DOHH2 (cell line): ENCODE results near the gene PLEKHA1.

ENCODE experiments used
- H3F3A ChIP-seq: fragments of 200-600 bp; sonication (generic), shearing (Covaris generic); 2 replicates; pipeline ENCODE4 v1.6.0; 2016; ENCODE audit warnings: antibody characterized with exemption, mild to moderate bottlenecking; ENCODE audit not compliant: control insufficient read depth, insufficient read depth
- H3K27ac ChIP-seq: fragments of 200-600 bp; sonication (generic); 2 replicates; pipeline ENCODE4 v1.5.1; 2014; ENCODE audit warnings: low read depth, mild to moderate bottlenecking, low read length, moderate library complexity
- H3K27me3 ChIP-seq: fragments of 200-600 bp; sonication (generic); 2 replicates; pipeline ENCODE4 v1.6.1; 2014; ENCODE audit warnings: mild to moderate bottlenecking, low read length, mixed read lengths; ENCODE audit not compliant: control insufficient read depth
- H3K36me3 ChIP-seq: fragments of 200-600 bp; sonication (generic); 2 replicates; pipeline ENCODE4 v1.6.1; 2014; ENCODE audit warnings: mild to moderate bottlenecking, low read length, moderate library complexity, mixed read lengths; ENCODE audit not compliant: control insufficient read depth
- H3K4me1 ChIP-seq: fragments of 200-600 bp; sonication (generic); 2 replicates; pipeline ENCODE4 v1.6.1; 2014; ENCODE audit warnings: mild to moderate bottlenecking, low read length, mixed read lengths; ENCODE audit not compliant: control insufficient read depth
- H3K4me2 ChIP-seq: fragments of 200-600 bp; sonication (generic); 2 replicates; pipeline ENCODE4 v1.6.0; 2014; ENCODE audit warnings: mild to moderate bottlenecking, low read length, moderate library complexity
- H3K4me3 ChIP-seq: fragments of 200-600 bp; sonication (generic); 2 replicates; pipeline ENCODE4 v1.5.1; 2014; ENCODE audit warnings: mild to moderate bottlenecking, low read length, mixed read lengths
- H3K79me2 ChIP-seq: fragments of 200-600 bp; sonication (generic); 2 replicates; pipeline ENCODE4 v1.6.1; 2014; ENCODE audit warnings: mild to moderate bottlenecking, low read length, mixed read lengths; ENCODE audit not compliant: control insufficient read depth
- H3K9me2 ChIP-seq: fragments of 200-600 bp; sonication (generic); replicated peaks from 2 replicates; pipeline ENCODE4 v1.6.1; 2014; ENCODE audit warnings: mild to moderate bottlenecking, low read length, mixed read lengths; ENCODE audit not compliant: control insufficient read depth
- H3K9me3 ChIP-seq: fragments of 200-600 bp; sonication (generic); 2 replicates; pipeline ENCODE4 v1.6.1; 2014; ENCODE audit warnings: antibody characterized with exemption, low read length, mixed read lengths; ENCODE audit not compliant: control insufficient read depth, insufficient read depth
- H4K20me1 ChIP-seq: fragments of 200-600 bp; sonication (generic); 2 replicates; pipeline ENCODE4 v1.6.0; 2014; ENCODE audit warnings: low read depth, mild to moderate bottlenecking, antibody characterized with exemption, low read length, moderate library complexity; ENCODE audit not compliant: control insufficient read depth, insufficient read depth
- EZH2phosphoT487 ChIP-seq: fragments of 200-600 bp; sonication (generic); IDR thresholded peaks from 2 replicates; pipeline ENCODE4 v1.6.1; 2017; ENCODE audit warnings: borderline replicate concordance, mild to moderate bottlenecking, antibody characterized with exemption, low read length, moderate library complexity, mixed read lengths
- TF ChIP-seq, protein P1 (sequence below): fragments of 200-600 bp; sonication (generic); IDR thresholded peaks from one replicate; pipeline ENCODE4 v1.5.1; 2014; ENCODE audit warnings: antibody characterized with exemption, mild to moderate bottlenecking, low read depth, low read length; ENCODE audit not compliant: poor library complexity, severe bottlenecking

PLEKHA1 gene

DNA sequence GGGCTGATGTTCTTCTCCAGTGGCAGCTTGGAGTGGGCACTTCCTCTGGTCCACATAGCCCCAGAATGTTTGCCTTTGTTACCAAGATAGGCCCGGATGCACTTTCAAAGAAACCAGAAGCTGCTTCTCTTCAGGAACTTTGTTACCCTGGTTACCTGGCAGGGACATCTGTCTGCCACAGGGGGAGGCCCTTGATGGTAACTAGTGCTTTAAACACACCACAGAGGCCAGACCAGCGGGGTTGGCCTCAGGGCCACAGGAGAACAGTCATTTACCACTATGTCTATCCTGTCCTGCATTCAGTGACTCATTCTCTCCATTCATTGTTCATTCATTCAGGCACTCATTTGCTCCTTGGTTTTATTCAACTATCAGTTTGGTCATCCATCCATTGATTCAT is 11.9 kb upstream of the PLEKHA1 start:
- TF ChIP-seq EZH2phosphoT487 = no peak
- TF ChIP-seq, protein P1, sequence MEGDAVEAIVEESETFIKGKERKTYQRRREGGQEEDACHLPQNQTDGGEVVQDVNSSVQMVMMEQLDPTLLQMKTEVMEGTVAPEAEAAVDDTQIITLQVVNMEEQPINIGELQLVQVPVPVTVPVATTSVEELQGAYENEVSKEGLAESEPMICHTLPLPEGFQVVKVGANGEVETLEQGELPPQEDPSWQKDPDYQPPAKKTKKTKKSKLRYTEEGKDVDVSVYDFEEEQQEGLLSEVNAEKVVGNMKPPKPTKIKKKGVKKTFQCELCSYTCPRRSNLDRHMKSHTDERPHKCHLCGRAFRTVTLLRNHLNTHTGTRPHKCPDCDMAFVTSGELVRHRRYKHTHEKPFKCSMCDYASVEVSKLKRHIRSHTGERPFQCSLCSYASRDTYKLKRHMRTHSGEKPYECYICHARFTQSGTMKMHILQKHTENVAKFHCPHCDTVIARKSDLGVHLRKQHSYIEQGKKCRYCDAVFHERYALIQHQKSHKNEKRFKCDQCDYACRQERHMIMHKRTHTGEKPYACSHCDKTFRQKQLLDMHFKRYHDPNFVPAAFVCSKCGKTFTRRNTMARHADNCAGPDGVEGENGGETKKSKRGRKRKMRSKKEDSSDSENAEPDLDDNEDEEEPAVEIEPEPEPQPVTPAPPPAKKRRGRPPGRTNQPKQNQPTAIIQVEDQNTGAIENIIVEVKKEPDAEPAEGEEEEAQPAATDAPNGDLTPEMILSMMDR = no peak
- Histone ChIP-seq H3K4me2 (no peak overlapping the region), H3K9me3 (no peaks in the 10 kb centered on the region), H3K79me2 (no peaks in the 10 kb centered on the region), H3K4me1 (no peaks in the 10 kb centered on the region), H4K20me1 (no peaks in the 10 kb centered on the region), H3K36me3 (no peaks in the 10 kb centered on the region), H3K9me2 (no peaks in the 10 kb centered on the region), H3F3A (no peaks in the 10 kb centered on the region), H3K27me3 (peaks cover 47% of the 10 kb centered on the region), H3K4me3 (no peak overlapping the region), H3K27ac (no peak overlapping the region)

DNA sequence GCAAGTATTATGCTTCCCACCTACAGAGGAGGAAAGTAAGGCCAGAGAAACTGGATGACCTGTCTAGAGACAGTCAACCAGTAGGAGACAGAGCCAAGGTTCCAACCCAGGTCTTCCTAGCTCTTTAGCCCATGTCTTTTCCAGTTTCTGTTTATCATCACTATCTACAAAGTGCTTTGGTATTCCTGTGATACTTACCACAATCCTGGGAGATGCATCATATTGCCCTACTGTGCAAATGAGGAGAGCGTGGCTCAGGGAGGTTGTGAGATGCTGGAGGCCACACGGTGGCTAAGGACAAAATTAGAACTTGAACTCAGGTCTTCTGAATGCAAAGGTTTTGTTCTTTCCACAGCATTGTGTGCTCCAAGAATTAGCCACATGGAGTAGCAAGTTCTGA is 11.2 kb upstream of the PLEKHA1 start:
- H3K4me1 ChIP-seq = no peaks in the 10 kb centered on the region
- no peaks in the 10 kb centered on the region; the same call in 1 of the 2 replicates for H3F3A ChIP-seq
- no peaks in the 10 kb centered on the region for H3K9me3 ChIP-seq
- peaks cover 53% of the 10 kb centered on the region for H3K27me3 ChIP-seq
- no peaks in the 10 kb centered on the region for H3K9me2 ChIP-seq
- H3K4me3 ChIP-seq = no peak overlapping the region
- no peaks in the 10 kb centered on the region for H3K36me3 ChIP-seq
- no peak overlapping the region for H3K4me2 ChIP-seq
- TF ChIP-seq, protein P1 = no peak
- TF ChIP-seq EZH2phosphoT487 = no peak
- H3K79me2 ChIP-seq = no peaks in the 10 kb centered on the region
- no peak overlapping the region for H3K27ac ChIP-seq
- no peaks in the 10 kb centered on the region for H4K20me1 ChIP-seq

DNA sequence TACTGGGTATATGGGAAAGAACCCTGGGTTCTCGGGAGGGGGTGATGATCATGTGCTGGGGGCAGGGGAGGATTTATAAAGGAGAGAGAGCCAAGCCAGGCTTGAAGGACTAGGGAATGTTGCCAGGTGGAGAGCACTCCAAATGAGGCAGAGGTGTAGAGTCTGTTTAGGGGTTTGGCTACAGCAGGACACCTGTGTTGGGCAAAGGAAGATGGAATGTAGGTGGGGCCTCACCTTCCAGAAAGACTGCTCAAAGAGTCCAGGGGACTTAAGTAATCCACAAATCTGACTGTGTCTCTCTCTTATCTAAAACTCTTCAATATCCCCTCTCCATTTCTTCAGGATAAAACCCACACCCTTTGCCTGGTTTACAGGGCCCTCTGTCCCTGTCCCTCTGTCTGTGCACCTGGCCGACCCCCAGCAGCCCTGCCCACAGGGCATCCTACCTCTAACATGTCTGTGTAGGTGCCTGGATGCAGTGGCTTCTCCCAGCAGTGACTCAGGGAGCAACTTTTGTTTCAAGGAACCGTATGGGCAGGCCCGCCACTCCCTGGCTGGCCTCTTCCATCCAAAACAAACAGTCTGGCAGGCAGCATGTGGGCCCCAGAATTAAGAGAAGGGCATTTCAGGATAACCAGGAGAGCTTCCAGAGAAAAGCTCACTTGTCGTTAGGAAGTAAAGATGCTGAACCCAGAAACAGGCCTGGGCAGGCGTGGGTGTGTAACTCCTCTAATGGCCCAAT is 10.6 kb upstream of the PLEKHA1 start:
- no peaks in the 10 kb centered on the region; the same call in 1 of the 2 replicates for H3F3A ChIP-seq
- H3K4me2 ChIP-seq = no peak overlapping the region

More for the DNA sequence above, 10.6 kb upstream of the PLEKHA1 start:
- H3K27me3 ChIP-seq = peaks cover 54% of the 10 kb centered on the region
- H3K79me2 ChIP-seq = no peaks in the 10 kb centered on the region
- H4K20me1 ChIP-seq = no peaks in the 10 kb centered on the region
- no peaks in the 10 kb centered on the region for H3K9me3 ChIP-seq
- no peak overlapping the region for H3K27ac ChIP-seq
- TF ChIP-seq, protein P1 = no peak
- no peak for TF ChIP-seq EZH2phosphoT487
- no peaks in the 10 kb centered on the region for H3K4me1 ChIP-seq
- H3K4me3 ChIP-seq = no peak overlapping the region
- no peaks in the 10 kb centered on the region for H3K36me3 ChIP-seq
- H3K9me2 ChIP-seq = no peaks in the 10 kb centered on the region
